Activated T-helper 1 cell treated with Interleukin-2 at 50 U/mL for 16 hours (primary cell): ENCODE data around the gene OSBPL8.

Experiments
- DNase-seq: peaks from one replicate; pipeline ENCODE4 v3.0.0-alpha.2; 2020; ENCODE audit warnings: low read depth

Gene OSBPL8

DNA sequence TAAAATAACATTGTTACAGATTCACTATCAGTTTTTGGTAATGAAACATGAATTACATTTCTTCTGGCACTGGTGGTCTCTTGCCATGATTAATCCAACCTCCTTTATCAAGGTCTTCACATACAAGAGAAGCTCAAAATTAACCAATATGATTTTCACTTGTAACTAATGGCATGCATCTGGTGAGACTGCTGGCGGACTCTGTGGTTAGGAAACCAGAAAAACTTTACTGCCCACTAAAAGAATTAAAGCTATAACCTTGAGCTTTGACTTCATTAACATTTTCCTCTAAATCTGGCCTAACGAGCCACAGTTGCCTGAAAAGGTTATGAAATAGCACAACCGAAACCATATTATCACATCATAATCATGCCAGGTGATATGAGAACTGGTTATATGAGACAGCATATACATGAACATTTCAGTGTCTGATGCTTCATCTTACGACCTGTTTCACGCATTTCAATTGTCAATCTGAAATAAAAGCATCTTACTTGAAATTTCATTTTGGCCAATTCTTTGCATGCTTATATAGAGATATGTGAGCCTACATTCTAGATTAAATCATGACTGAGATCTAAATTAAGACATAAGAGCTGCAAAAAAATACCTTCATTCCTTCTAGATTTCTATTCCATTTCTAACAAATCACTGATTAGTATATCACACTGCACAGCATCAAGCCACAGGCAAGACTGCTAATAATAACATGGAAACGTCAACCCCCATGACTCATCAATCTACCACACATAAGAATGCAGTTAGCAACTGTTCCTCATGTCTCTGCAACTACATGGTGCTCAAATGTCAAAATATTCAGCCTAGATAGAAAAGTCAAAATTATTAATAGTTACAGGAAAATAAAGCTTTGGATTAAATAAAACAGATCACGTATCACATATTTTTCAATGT, 89.3 kb downstream of the OSBPL8 start:
- no peak for DNase-seq

DNA sequence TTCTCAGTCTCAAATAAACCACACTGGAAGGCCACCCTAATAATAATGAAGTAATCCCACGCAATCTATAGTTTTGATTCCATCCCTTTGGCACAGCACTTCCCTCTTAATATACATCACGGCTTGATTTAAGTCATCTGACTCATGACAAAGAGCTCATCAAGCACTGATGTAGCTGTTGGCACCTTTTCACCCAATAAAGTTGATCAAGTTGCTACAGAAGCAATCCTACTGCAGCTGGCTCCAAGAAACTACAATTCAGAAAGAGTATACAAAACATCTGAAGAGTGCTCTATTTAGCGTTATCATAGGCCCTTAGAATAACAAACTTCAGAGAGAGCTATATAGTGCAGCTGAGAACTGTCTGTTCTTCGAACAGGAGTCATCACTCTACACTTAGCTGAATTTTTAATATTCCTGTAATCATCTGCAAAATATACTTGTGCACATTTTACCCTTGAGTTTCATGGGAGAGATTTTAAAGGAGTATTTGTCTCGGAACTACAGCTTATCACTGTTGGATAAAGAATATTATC, 94.9 kb downstream of the OSBPL8 start:
- DNase-seq: no peak

DNA sequence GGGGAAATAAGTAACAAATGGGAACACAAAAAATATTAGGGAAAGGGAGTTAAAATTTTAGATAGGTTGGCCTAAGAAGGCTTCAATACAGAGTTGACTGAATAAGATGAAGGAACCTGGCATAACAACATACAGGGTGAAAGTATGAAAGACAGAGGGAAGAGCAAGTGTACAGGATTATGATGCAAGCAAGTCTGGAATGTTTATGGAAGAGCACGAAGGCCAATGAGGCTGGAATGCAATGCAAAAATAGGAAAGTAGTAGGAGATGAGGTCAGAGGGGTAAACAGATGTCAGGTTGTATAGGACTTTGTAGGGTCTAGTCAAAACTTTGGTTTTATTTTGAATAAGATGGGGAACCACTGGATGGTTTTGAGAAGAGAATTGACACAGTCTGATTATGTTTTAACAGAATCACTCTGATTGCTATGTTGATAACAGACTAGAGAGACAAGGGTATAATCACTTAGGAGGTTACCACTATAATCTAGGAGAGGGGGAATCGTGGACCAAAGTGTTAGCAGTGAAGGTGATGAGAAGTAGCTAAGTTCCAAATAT, 96.8 kb downstream of the OSBPL8 start:
- DNase-seq: no peak

DNA sequence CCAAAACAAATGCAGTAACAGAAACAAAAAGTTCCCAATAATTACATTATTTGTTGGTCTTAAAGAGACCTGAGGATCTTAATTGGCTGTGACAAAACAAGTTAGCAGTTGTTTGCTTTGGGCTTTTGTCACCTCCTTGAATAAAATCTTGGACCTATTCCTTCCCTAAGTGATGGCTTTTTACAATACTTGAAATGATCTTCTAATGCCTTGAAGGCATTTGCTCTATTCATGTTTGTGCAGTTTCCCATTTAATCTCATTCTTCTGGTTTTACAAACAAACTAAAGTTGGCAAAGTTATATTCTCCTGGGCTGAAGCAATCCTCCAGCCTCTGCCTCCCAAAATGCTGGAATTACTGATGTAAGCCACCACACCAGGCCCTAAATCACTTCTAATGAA, 98.8 kb downstream of the OSBPL8 start:
- DNase-seq: no peak

DNA sequence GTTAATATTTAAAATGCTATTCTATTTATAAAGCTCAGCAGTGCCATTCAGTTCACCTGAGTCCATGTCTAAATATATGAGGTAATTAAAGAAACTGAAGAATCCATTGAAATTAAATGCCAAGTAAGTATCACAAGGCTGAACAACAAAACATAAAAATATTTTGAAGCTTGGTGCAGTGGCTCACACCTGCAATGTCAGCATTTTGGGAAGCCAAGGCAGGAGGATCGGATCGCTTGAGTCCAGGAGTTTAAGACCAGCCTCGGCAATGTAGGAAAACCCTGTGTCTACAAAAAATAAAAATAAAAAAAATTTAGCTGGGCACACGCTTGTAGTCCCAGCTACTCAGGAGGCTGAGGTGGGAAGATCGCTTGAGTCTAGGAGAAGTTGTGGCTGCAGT, 101.8 kb downstream of the OSBPL8 start:
- DNase-seq: no peak

DNA sequence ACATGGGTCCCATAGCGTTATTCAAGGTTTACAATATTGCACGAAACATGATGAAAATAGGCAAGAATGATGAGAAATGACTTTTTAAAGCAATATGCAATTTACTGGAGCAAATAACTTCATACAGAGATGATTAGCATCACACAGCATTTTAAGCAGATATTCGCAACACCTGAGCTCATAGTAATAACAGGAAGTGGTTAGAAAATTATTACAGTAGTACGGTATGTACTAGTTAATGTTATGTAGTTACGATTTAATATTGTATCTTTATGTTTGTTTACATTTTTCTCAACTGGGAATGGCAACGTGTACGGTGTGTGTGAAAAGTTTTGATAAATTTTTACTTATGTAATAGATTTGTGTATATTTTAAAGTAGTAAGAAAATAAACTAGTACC, 102.6 kb downstream of the OSBPL8 start:
- no peak for DNase-seq

DNA sequence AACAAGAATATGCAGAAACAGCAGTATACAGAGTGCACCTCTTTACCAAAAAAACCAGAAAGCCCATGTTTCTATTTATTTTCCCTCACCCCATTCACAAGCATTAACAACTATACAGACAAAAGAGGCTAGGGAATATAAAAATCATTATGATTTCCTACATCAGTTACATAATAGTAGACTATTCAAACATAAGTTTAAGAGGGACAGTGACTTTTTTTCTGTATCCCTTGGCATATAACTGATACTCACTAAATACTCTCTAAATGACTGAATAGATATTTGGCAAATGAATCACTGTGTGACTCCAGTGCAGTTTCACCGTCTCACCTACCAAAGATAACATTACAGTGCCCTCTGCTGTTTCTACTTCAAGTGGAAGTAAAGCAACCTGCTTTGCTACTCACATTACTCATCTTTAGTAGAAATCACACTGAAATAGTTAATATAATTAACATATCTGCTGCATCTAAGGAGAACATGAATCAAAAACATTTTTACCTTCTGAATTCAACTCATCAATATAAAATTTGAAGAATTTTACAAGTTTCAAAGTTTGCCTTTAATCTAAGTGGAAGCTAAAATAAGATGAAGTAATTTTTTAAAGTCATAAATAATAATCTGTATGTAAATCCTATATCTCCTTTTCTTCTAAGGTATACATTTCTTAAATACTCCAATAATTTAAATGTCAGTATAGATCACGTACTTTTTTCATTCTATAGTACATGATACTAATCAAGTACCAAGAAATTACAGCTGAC, 103.8 kb downstream of the OSBPL8 start:
- DNase-seq: no peak

DNA sequence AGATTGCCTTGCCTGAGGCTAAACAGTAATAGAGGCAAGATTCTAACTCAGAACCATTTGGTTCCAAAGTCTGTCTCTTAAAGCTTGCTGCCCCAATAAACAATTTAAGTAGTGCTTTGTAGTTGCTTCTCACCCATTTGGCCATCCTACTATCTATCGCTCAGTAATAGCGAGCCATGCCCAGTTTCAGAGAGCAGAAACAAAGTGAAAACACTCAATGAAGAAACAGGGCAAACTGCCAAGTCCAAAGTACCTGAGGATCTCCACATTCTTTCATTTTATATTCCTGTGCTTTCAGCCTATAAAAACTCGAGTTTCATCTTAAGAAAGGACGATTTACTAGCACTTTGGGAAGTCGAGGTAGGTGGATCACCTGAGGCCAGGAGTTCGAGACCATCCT, 108.0 kb downstream of the OSBPL8 start:
- no peak for DNase-seq

DNA sequence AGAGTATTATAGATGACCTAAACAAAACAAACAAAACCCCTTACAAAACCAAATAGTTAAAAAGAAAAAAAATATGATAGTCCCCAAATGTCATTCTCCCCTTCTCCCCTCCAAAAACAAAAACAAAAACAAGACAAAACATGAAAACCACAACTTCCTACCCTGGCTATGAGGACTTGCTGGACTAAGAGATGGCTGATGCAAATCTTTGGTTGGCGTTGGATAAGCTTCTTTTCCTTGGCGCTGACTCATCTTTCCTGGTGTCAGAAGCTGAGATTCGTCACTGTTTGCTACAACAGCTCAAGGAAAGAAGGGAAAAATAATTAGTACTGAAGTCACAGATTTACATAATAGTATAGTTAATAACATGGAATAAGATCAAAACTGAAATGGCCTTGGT, 108.9 kb downstream of the OSBPL8 start:
- DNase-seq: no peak

DNA sequence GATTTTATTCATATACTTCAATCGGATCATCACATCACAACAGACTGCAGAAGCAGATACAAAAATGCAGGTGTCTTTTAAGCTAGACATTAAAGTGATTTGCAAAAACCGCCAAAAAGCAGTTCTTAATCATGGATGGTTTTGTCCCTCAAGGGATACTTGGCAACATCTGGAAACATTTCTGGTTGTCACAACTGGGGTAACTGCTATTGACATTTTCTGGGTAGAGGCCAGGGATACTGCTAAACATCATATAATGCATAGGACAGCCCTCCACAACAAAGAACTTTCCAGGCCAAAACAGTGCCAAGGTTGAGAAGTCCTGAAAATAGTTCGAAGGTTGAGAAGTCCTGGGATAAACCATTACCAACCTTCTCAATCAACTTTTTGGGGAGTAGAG, 109.6 kb downstream of the OSBPL8 start:
- no peak for DNase-seq

DNA sequence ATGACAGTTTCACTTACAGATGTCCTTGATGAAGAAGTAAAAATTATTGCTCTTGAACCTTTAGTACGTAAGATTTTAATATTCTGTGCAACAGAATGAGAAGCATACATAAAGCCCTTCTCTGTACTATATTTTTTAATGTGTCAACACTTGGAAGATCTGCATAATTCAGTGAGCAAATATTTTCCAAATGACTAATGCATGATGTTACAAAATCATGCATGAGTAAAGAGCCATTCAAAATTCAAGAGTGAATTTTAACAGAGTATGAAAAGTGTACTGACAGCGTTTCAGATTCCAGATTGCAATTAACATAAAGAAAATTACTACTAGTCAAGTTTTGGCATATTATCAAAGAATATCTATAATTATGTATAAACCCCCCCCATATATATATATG, 110.0 kb downstream of the OSBPL8 start:
- DNase-seq: no peak

DNA sequence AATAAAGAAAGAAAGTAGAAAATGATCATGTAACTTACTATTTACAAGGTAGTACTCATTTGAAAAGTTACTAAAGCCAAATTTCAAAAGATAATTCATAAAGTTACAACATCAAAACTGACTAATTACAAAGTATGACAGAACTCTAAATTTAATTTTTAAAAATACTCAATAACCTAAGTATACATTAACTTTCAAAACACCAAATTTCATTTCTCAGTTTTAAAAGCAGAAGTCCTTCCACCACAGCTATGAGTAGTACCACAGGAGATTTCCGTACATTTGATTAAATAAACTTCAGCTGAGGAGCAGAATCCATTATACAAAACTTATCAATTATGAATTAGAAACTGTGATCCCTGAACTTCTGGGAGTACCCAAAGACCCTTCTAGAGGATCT, 110.6 kb downstream of the OSBPL8 start:
- DNase-seq: no peak

DNA sequence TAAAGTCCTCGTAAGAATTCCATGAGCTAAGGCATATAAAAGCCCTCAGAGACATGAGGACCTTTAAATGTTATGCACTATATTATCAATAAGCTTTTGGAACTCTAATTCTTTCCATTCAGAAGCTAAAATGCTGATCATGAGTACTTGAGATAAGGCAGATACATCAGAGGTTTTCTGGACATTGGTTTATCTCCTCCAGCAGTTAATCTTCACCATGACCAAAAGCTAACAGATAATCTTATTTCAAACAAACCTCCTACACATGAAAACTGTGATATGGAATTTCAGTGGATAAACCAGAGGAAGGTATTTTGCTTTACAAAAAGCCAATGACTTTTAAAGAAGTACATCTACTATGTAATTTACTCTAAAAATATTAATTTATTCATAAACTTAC, 113.5 kb downstream of the OSBPL8 start:
- no peak for DNase-seq

DNA sequence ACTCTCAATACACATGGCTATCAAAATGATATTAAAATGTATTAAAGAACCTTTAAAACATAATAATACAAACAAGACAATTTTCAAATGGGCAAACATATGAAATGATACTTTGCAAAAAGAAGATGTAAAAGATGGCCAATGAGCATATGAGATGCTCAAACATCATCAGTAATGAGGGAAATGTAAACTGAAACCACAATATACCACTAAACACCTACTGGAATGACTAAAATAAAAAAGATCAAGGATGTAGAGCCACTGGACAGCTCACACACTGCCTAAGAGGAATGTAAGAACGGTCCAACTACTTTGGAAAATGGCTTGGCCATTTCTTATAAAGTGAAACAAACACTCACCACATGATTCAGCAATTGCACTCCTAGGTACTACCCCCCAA, 114.1 kb downstream of the OSBPL8 start:
- no peak for DNase-seq

DNA sequence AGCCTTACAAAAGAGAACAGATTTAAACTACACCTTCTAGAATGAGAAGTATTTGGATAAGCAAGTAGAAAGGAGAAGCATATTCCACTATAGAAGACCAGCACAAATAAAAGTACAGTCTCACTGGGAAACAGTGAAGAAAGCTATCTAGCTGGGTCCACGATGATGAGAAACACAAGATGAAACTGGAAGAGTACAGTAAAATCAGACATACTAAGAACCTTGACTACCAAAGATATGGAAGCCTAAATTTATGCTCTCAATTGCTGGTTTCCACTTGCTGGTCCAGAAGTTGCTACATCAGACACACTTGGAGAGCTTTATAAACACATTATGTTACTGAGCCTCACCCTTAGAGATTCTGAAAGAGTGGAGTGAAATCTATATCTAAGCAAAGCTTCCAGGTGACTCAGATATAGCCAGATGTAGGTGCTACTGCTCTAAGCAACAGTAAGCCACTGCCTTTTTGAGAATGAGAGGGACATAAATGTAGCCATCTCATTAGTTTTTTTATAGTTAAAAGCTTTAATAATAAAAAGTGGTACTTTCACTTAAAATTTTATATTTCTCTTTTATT, 115.1 kb downstream of the OSBPL8 start:
- no peak for DNase-seq

DNA sequence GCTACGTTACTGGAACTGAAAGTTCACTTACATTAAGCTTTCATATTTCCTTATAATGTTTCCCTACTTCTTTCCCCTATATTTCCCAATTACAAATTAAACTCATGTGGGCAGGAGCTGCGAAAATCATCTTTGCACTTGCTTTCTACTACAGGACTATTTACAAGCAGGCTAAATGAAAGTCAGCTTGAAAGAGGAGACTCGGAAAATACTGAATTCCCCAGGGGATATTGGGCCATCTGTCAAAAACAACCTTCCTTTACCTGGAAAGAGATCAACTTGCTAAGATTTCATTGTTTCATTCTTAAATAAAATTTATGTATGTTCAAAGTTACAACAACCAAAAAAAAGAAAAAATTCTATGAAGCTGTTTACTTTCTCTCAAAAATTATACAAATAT, 118.6 kb downstream of the OSBPL8 start:
- no peak for DNase-seq

DNA sequence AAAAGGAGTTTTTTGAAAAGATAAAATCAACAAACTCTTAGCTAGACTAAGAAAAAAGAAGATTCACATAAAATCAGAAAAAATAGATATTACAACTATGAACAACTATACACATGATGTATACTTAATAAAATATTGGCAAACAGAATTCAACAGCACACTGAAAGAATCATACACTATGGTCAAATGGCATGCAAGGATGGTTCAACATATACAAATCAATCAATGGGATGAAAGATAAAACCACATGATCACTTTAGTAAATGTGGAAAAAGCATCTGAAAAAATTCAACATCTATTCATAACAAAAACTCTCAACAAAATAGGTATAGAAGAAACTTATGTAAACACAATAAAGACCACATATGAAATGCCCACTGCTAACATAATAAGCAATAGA, 126.8 kb downstream of the OSBPL8 start:
- no peak for DNase-seq

DNA sequence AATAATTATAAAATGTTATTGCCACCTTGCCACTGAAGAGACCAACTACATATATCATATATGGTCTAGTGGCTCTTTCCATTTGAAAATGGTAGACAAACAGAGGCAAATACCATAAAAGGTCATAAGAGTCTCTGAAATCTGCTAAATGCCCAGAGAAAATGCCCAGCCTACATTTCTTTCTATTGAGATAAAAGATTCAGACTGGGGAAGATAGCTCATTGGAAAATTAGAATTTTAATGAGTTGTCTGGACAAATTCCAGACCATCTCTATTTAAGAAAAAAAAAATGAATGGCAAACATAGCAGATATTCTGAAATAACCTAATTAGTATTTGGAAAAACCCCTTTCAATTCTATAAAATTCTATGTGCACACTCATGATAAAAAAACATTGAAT, 131.5 kb downstream of the OSBPL8 start:
- DNase-seq: no peak

DNA sequence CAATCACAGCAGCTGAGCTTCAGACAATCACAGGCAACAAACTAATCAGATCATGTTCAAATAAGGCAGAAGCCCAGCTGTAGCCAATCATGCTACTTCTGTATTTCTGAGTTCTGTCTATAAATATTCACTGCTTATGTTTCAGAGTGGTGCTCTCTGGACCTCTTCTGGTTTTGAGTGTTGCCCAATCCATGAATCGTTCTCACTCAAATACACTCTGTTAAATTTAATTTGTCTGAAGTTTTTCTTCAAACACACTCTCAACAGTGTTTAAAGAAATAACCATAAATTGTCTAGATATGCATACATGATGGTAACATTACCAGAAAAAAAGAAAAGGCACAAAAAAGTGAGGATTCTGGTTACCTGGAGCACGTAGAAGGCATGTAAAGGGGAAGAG, 133.4 kb downstream of the OSBPL8 start:
- DNase-seq: no peak

DNA sequence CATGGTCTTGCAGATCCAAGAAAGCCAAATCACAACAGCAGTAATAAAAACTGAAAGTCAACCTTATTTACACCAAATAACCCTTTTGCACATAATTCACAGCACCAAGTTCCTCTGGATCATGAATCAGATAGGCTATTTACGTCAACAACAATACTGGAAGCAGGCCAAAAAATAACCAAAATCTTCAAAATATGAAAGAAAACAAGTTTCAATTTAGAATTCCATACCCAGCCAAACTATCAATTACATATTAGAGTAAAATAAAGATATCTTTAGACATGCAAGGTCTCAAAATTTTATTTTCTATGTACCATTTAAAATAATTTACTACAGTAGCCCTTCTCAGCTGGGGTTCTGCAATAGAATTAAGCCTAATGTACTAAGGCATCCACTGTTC, 134.6 kb downstream of the OSBPL8 start:
- no peak for DNase-seq

DNA sequence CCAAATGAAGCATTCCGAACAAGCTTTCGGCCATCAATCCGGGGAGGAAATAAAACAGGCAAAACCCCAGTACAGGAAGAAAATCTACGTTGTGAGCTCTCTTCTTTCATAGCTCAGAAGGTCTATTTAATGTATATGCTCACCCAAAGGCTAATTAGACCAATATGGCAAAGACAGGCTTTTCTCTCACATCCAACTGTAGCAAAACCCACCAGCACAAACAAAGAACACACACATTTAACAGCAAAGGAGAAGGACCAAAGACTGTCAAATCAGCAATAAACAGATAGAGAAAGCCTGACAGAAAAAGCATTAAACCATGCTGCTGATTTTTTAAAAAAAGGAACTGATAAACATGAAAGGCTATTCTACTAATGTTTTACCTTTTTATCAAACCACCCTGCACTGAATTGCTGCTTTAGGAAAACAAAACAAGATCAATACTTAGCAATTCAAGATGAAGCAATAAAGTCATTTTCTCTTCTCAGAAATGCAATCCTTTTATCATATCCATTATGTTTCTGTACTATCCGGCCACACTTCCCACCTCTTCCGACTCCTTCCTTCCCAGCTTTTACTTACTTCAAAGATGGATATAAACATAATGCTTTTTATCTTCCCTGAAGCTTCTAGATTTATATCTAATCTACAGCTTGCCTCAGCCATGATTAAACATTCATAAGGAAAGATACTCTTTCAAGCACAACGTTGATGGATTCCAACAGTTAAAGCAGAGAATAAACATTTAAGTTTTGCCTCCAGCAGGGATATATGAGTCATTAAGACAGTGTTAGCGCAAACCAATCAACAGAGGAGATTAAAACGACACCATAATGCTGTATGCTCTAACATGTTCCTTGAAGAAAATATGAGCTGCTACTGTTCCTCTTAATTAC, 136.8 kb downstream of the OSBPL8 start:
- DNase-seq: no peak

DNA sequence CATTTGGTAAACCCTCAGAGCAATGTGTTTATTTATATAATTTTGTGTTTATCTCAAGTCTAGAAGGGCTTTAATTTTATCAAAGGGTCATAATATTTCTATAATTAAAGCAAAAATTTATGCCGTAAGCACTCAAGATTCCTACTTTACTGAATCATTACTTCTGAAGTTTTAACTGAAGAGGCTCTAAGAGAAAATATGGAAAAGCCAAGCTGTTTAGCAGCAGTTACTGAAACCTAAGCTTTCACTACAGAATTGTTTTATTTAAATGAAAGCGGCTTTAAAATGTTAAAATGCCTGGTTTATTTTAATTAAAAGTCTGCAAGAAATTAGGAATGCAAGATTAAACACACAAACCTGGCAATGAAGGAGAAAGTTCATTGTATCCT, 137.4 kb downstream of the OSBPL8 start:
- DNase-seq: no peak
